M059J (cell line): ENCODE results near the gene DOCK8. TPM values are rescaled to one million over a fixed set of nuclear protein-coding genes. Genes with fewer than 3 reads are reported as not detected.

ENCODE experiments used
- DNase-seq: peaks from one replicate; pipeline ENCODE4 v3.0.0-alpha.2; 2012; ENCODE audit warnings: low read depth
- total RNA-seq: library from RNA; depleted of rRNA; stranded (reverse); fragments of >200 nt; shearing (Covaris generic); gene quantifications from 2 replicates; pipeline ENCODE4 v1.2.3, GENCODE V29; 2014; rRNA removed

DOCK8 gene
- total RNA-seq, 1 experiment from 2014 or later, result 0.49 TPM

GRCh38 chr9:495739-496138 lies 281.1 kb downstream of the DOCK8 start:
- DNase-seq, result no peak

- DNase-seq, result no peak
Observed at GRCh38 chr9:503326-503725, 288.7 kb downstream of the DOCK8 start.

GRCh38 chr9:503881-504852 lies 289.5 kb downstream of the DOCK8 start, which contains the start of gene KANK1:
Gene KANK1, plus strand, starts transcription at chr9:504695.
- peak; percentile 74 for DNase-seq

- peak; percentile 24 for DNase-seq
Observed at GRCh38 chr9:504921-505740, 290.5 kb downstream of the DOCK8 start.

GRCh38 chr9:505741-506059 lies 291.0 kb downstream of the DOCK8 start:
- no peak for DNase-seq

- peak; percentile 12 for DNase-seq
Observed at GRCh38 chr9:506281-506680, 291.6 kb downstream of the DOCK8 start.

- no peak for DNase-seq
Observed at GRCh38 chr9:511861-512260, 297.2 kb downstream of the DOCK8 start.

GRCh38 chr9:512555-513272 lies 298.0 kb downstream of the DOCK8 start:
- DNase-seq, result no peak

Other genes with a start within 250 kb of the DOCK8 start
- 2.8 and 3.8 TPM in 2 replicates for gene WASHC1, start 185.4 kb upstream of the DOCK8 start, total RNA-seq
- gene FOXD4, start 96.4 kb upstream of the DOCK8 start, total RNA-seq, result 0.05 TPM in 1 of 2 replicates, not detected in the other
- 32.1 and 47.2 TPM in 2 replicates for gene ZNG1A, start 35.8 kb upstream of the DOCK8 start, total RNA-seq